DND-41 (cell line): ENCODE results near the gene RALA.

Source experiments
- ATAC-seq: fragments of 200-7000 bp; cut with Tn5 transposase; 3 replicates; pipeline ENCODE4 v1.9.1; 2021; ENCODE audit warnings: low read depth; ENCODE audit not compliant: insufficient read depth
- DNase-seq: peaks from one replicate; pipeline ENCODE4 v3.0.0-alpha.2; 2020
- H2AFZ ChIP-seq: 2 replicates; pipeline ENCODE4 v1.6.0; 2012; ENCODE audit warnings: low read depth, low read length
- H3K27ac ChIP-seq: 2 replicates; pipeline ENCODE4 v1.5.1; 2012; ENCODE audit warnings: low read length, inconsistent platforms
- H3K27me3 ChIP-seq: fragments of 200-600 bp; sonication (generic); 2 replicates; pipeline ENCODE4 v1.6.0; 2012; ENCODE audit warnings: low read length, mild to moderate bottlenecking, inconsistent platforms; ENCODE audit not compliant: insufficient read depth, poor library complexity
- H3K36me3 ChIP-seq: 2 replicates; pipeline ENCODE4 v1.5.1; 2012; ENCODE audit warnings: low read length, inconsistent platforms; ENCODE audit not compliant: insufficient read depth
- H3K4me1 ChIP-seq: 2 replicates; pipeline ENCODE4 v1.5.1; 2012; ENCODE audit warnings: mild to moderate bottlenecking, low read length; ENCODE audit not compliant: insufficient read depth
- H3K4me2 ChIP-seq: 2 replicates; pipeline ENCODE4 v1.6.0; 2012; ENCODE audit warnings: mild to moderate bottlenecking, moderate library complexity, low read length, inconsistent platforms; ENCODE audit not compliant: insufficient read depth
- H3K4me3 ChIP-seq, 2 experiments: fragments of 200-600 bp in 1 of 2; shearing (Covaris generic) in 1 of 2; 2 replicates each; pipeline ENCODE4 v1.5.1; 2012 to 2016; ENCODE audit warnings: inconsistent platforms in 2 of 2, low read length in 2 of 2, mild to moderate bottlenecking in 2 of 2, low read depth in 1 of 2, moderate library complexity in 1 of 2
- H3K79me2 ChIP-seq: 2 replicates; pipeline ENCODE4 v1.6.0; 2012; ENCODE audit warnings: low read length, inconsistent platforms; ENCODE audit not compliant: insufficient read depth
- H3K9ac ChIP-seq: 2 replicates; pipeline ENCODE4 v1.6.0; 2012; ENCODE audit warnings: low read depth, mild to moderate bottlenecking, inconsistent platforms, low read length, moderate library complexity
- H3K9me3 ChIP-seq: 2 replicates; pipeline ENCODE4 v1.5.1; 2012; ENCODE audit warnings: low read length, moderate library complexity, mild to moderate bottlenecking, inconsistent platforms; ENCODE audit not compliant: insufficient read depth, severe bottlenecking
- H4K20me1 ChIP-seq: 2 replicates; pipeline ENCODE4 v1.6.0; 2012; ENCODE audit warnings: low read length; ENCODE audit not compliant: insufficient read depth
- CTCF ChIP-seq: IDR thresholded peaks from 2 replicates; pipeline ENCODE4 v1.5.1; 2012; ENCODE audit warnings: borderline replicate concordance, low read length, moderate library complexity, mild to moderate bottlenecking; ENCODE audit not compliant: poor library complexity, severe bottlenecking; ENCODE audit errors: extremely low read depth
- EZH2 ChIP-seq: IDR thresholded peaks from 3 replicates; pipeline ENCODE4 v1.6.1; 2012; ENCODE audit warnings: borderline replicate concordance, low read depth, mild to moderate bottlenecking, moderate library complexity, low read length, inconsistent platforms; ENCODE audit not compliant: severe bottlenecking

The RALA gene

GRCh38 chr7:39670934-39671333 is 47.6 kb downstream of the RALA start:
- Histone ChIP-seq H3K4me3 (no peak overlapping the region), H3K27ac (no peak overlapping the region), H3K36me3 (no peaks in the 10 kb centered on the region), H3K4me1 (no peaks in the 10 kb centered on the region), H4K20me1 (no peaks in the 10 kb centered on the region; the same call in 1 of the 2 replicates), H3K9me3 (no peaks in the 10 kb centered on the region), H2AFZ (no peak overlapping the region), H3K79me2 (peaks cover 10% of the 10 kb centered on the region; the same call in 1 of the 2 replicates), H3K4me2 (no peak overlapping the region), H3K9ac (no peak overlapping the region), H3K27me3 (no peaks in the 10 kb centered on the region)
- ATAC-seq (no peak), DNase-seq (no peak)
- no peak for TF ChIP-seq CTCF
- TF ChIP-seq EZH2: no peak

GRCh38 chr7:39672176-39672575 is 48.8 kb downstream of the RALA start:
- Histone ChIP-seq H3K27me3 (no peaks in the 10 kb centered on the region), H3K79me2 (peaks cover 12% of the 10 kb centered on the region; the same call in 1 of the 2 replicates), H3K4me2 (no peak overlapping the region), H3K4me3 (no peak overlapping the region), H3K9ac (no peak overlapping the region), H3K4me1 (no peaks in the 10 kb centered on the region), H4K20me1 (no peaks in the 10 kb centered on the region; the same call in 1 of the 2 replicates), H3K9me3 (peaks cover 5% of the 10 kb centered on the region), H3K27ac (no peak overlapping the region), H2AFZ (no peak overlapping the region), H3K36me3 (no peaks in the 10 kb centered on the region)
- TF ChIP-seq CTCF: no peak
- TF ChIP-seq EZH2: no peak
- no peak for DNase-seq
- no peak for ATAC-seq

GRCh38 chr7:39673868-39674267 is 50.5 kb downstream of the RALA start:
- Histone ChIP-seq H3K36me3 (no peaks in the 10 kb centered on the region), H3K4me2 (no peak overlapping the region), H3K27me3 (no peaks in the 10 kb centered on the region), H3K9me3 (peaks cover 5% of the 10 kb centered on the region), H4K20me1 (no peaks in the 10 kb centered on the region; the same call in 1 of the 2 replicates), H3K79me2 (peaks cover 17% of the 10 kb centered on the region; the same call in 1 of the 2 replicates), H3K27ac (no peak overlapping the region), H3K4me3 (no peak overlapping the region), H2AFZ (no peak overlapping the region), H3K4me1 (no peaks in the 10 kb centered on the region), H3K9ac (no peak overlapping the region)
- TF ChIP-seq CTCF: no peak
- no peak for TF ChIP-seq EZH2
- DNase-seq: no peak
- ATAC-seq: no peak

- no peak overlapping the region for H3K9ac ChIP-seq
- no peak overlapping the region for H3K4me2 ChIP-seq
- peaks cover 5% of the 10 kb centered on the region for H3K9me3 ChIP-seq
- ATAC-seq (no peak), DNase-seq (no peak)
- H2AFZ ChIP-seq: no peak overlapping the region
- no peak overlapping the region for H3K27ac ChIP-seq
- H4K20me1 ChIP-seq: no peaks in the 10 kb centered on the region
- H3K4me1 ChIP-seq: no peaks in the 10 kb centered on the region
- peaks cover 20% of the 10 kb centered on the region; the same call in 1 of the 2 replicates for H3K79me2 ChIP-seq
- no peak for TF ChIP-seq EZH2
- TF ChIP-seq CTCF: no peak
- H3K36me3 ChIP-seq: no peaks in the 10 kb centered on the region
- H3K4me3 ChIP-seq: no peak overlapping the region
- no peaks in the 10 kb centered on the region for H3K27me3 ChIP-seq
These were observed 51.0 kb downstream of the RALA start for GRCh38 chr7:39674406-39674805.
